ENCODE data around the gene CHAF1A.

DNA sequence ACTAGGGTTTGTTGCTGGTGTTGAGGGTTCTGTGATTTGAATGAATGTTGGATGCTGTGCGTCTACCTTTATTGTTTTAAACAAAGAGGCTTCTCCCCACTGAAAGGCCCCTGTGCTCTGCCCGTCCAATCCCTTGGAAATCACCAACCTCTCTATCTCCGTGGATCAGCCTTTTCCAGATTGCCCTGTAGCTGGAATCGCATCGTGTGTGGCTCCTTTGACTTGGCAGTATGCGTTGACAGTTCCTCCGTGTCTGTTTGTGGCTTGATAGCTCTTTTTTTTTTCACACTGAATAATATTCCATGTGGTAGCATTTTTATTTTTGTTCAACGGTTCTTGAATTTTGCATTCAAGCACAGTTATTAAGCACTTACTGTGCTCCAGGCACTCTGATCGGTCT is 32.0 kb downstream of the CHAF1A start:
- TF ChIP-seq, protein P1, sequence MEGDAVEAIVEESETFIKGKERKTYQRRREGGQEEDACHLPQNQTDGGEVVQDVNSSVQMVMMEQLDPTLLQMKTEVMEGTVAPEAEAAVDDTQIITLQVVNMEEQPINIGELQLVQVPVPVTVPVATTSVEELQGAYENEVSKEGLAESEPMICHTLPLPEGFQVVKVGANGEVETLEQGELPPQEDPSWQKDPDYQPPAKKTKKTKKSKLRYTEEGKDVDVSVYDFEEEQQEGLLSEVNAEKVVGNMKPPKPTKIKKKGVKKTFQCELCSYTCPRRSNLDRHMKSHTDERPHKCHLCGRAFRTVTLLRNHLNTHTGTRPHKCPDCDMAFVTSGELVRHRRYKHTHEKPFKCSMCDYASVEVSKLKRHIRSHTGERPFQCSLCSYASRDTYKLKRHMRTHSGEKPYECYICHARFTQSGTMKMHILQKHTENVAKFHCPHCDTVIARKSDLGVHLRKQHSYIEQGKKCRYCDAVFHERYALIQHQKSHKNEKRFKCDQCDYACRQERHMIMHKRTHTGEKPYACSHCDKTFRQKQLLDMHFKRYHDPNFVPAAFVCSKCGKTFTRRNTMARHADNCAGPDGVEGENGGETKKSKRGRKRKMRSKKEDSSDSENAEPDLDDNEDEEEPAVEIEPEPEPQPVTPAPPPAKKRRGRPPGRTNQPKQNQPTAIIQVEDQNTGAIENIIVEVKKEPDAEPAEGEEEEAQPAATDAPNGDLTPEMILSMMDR (IDR thresholded peaks at IDR 0.05; ENCODE audit: borderline replicate concordance, extremely low read depth, low read length, poor library complexity, severe bottlenecking): no peak
- no peak for TF ChIP-seq EZH2 (IDR thresholded peaks at IDR 0.05; ENCODE audit: borderline replicate concordance, low read depth, low read length, severe bottlenecking)
